SU-DHL-6 (cell line): ENCODE measurements around the gene TRPM1.

ENCODE experiments used
- EZH2phosphoT487 ChIP-seq: fragments of 200-600 bp; sonication (generic), shearing (Covaris generic); conservative IDR thresholded peaks from 2 replicates; pipeline ENCODE4 v1.6.1; 2018; ENCODE audit warnings: mild to moderate bottlenecking, antibody characterized with exemption, low read length, moderate library complexity, mixed read lengths
- TF ChIP-seq, protein P1 (sequence below): fragments of 200-600 bp; sonication (generic); IDR thresholded peaks from one replicate; pipeline ENCODE4 v1.5.1; 2017; ENCODE audit warnings: antibody characterized with exemption, mild to moderate bottlenecking, low read length, moderate library complexity; ENCODE audit not compliant: insufficient read depth, poor library complexity, severe bottlenecking

DNA sequence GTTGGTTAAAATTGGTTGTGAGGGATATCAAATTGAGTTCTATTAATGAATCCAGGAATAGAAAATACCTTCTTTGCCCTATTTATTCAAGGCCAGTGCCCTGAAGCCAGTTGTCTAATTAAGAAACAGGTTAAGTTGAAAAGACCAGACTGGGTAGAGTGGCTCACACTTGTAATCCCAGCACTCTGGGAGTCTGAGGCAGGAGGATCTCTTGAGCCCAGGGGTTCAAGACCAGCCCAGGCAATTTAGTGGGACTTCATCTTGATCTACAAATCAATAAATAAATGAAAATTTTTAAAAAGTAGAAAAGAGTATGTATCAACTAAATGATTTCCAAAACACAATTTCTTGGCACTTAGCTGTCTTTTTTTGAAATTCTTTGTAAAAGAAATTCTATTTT, 40.3 kb upstream of the TRPM1 start:
- TF ChIP-seq, protein P1, sequence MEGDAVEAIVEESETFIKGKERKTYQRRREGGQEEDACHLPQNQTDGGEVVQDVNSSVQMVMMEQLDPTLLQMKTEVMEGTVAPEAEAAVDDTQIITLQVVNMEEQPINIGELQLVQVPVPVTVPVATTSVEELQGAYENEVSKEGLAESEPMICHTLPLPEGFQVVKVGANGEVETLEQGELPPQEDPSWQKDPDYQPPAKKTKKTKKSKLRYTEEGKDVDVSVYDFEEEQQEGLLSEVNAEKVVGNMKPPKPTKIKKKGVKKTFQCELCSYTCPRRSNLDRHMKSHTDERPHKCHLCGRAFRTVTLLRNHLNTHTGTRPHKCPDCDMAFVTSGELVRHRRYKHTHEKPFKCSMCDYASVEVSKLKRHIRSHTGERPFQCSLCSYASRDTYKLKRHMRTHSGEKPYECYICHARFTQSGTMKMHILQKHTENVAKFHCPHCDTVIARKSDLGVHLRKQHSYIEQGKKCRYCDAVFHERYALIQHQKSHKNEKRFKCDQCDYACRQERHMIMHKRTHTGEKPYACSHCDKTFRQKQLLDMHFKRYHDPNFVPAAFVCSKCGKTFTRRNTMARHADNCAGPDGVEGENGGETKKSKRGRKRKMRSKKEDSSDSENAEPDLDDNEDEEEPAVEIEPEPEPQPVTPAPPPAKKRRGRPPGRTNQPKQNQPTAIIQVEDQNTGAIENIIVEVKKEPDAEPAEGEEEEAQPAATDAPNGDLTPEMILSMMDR, result no peak
- no peak for TF ChIP-seq EZH2phosphoT487
